Measurements from ENCODE around the gene CHSY1.

- TF ChIP-seq SP1 (IDR thresholded peaks at IDR 0.05) (no peak), ZNF384 (IDR thresholded peaks at IDR 0.05) (no peak), BHLHE40 (IDR thresholded peaks at IDR 0.05; ENCODE audit: borderline replicate concordance) (no peak), FOXA1 (IDR thresholded peaks at IDR 0.05) (no peak), ELF4 (IDR thresholded peaks at IDR 0.05) (no peak), NFRKB (IDR thresholded peaks at IDR 0.05) (no peak), CTBP1 (IDR thresholded peaks at IDR 0.05; ENCODE audit: borderline replicate concordance) (no peak), ARNT (IDR thresholded peaks at IDR 0.05) (no peak), LEF1 (IDR thresholded peaks at IDR 0.05; ENCODE audit: borderline replicate concordance) (no peak), SUZ12 (IDR thresholded peaks at IDR 0.05) (no peak), PKNOX1 (IDR thresholded peaks at IDR 0.05) (no peak), L3MBTL2 (conservative IDR thresholded peaks at IDR 0.05) (no peak; the same call in 1 of the 2 replicates), FOXK2 (IDR thresholded peaks at IDR 0.05) (no peak)
Observed at GRCh38 chr15:101128221-101129015, 123.4 kb downstream of the CHSY1 start.

Data from HEK293T (cell line).